GM13976 (cell line): ENCODE results near the gene ITGB6.

Experiments used
- DNase-seq: peaks from one replicate; pipeline ENCODE4 v3.0.0; 2012; ENCODE audit warnings: low spot score
- in situ Hi-C: fragments of 300-500 bp; cut with MboI; formaldehyde crosslinking; loops from one replicate; pipeline ENCODE4 v1.12.0; 2022; ENCODE audit warnings: low sequenced_read_pairs, mixed read lengths, inconsistent platforms; ENCODE audit not compliant: unreplicated experiment
- TF ChIP-seq, protein P1 (sequence below): IDR thresholded peaks from 2 replicates; pipeline ENCODE4 v1.5.1; 2012; ENCODE audit warnings: borderline replicate concordance, mild to moderate bottlenecking; ENCODE audit not compliant: insufficient read depth; ENCODE audit errors: extremely low read depth, missing control alignments, control extremely low read depth

The ITGB6 gene

GRCh38 chr2:160073284-160073888, 126.7 kb downstream of the ITGB6 start:
- in situ Hi-C loops: no loop called here
- TF ChIP-seq, protein P1, sequence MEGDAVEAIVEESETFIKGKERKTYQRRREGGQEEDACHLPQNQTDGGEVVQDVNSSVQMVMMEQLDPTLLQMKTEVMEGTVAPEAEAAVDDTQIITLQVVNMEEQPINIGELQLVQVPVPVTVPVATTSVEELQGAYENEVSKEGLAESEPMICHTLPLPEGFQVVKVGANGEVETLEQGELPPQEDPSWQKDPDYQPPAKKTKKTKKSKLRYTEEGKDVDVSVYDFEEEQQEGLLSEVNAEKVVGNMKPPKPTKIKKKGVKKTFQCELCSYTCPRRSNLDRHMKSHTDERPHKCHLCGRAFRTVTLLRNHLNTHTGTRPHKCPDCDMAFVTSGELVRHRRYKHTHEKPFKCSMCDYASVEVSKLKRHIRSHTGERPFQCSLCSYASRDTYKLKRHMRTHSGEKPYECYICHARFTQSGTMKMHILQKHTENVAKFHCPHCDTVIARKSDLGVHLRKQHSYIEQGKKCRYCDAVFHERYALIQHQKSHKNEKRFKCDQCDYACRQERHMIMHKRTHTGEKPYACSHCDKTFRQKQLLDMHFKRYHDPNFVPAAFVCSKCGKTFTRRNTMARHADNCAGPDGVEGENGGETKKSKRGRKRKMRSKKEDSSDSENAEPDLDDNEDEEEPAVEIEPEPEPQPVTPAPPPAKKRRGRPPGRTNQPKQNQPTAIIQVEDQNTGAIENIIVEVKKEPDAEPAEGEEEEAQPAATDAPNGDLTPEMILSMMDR: no peak
- DNase-seq: no peak

DNA sequence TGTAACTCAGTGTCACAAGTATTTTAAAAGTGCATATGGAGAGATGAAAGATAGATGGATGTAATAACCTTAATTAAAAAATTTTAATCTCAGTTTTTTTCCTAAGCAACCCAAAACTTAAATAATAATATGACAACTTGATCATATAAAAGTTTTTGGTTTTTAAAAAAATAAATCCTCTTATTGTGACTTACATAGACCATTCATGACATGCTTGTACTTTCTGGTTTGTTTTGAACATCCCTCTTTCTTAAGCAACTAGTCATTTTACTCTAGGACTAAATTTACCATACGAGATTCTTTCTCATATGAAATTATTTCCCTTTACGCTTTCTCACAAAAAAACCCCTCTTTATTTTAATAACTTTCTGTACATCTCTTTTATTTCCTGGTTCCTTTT, 131.2 kb downstream of the ITGB6 start:
- in situ Hi-C loops: no loop called here
- DNase-seq: no peak
- TF ChIP-seq, protein P1: no peak

GRCh38 chr2:160064916-160065315, 135.2 kb downstream of the ITGB6 start:
- in situ Hi-C loops: no loop called here
- TF ChIP-seq, protein P1: no peak
- no peak for DNase-seq

GRCh38 chr2:160063879-160064612, 136.0 kb downstream of the ITGB6 start:
- DNase-seq: no peak
- TF ChIP-seq, protein P1: no peak
- in situ Hi-C loops: no loop called here

DNA sequence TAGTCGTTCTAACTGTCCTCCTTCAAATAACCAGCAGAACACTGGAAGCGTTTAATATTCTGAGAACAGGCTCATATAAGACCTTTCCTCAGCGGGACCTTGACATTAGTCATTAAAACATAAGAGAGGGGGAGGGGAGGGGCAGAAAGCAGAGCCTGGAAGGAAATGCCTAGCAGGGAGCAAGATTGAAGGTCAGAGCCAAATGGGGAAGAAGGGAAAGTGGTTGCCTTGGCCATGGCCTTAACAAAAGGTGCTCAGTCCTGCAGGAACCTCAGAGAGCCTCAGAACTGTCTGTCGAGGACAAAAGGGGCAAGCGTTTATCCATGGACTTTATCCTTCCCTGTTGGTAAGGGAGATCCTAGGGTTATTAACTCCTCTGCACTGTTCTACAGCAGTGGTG, 136.8 kb downstream of the ITGB6 start:
- TF ChIP-seq, protein P1: no peak
- no peak for DNase-seq
- in situ Hi-C loops: no loop called here

- in situ Hi-C loops: no loop called here
Observed at GRCh38 chr2:160062292-160063005, 137.6 kb downstream of the ITGB6 start, which contains the start of gene PLA2R1. TSS of gene PLA2R1 (minus strand) at chr2:160062615. CDS start at chr2:160062403, 212 bp downstream.

More at GRCh38 chr2:160062292-160063005, 137.6 kb downstream of the ITGB6 start, which contains the start of gene PLA2R1:
- no peak for DNase-seq
- TF ChIP-seq, protein P1: no peak
